ENCODE data around the gene TDRD6.
"Not testable (repeated sequence)": the region's sequence is repeated elsewhere in the genome, so short reads cannot be mapped to it uniquely, and the experiment has no call there.

TDRD6 gene

DNA sequence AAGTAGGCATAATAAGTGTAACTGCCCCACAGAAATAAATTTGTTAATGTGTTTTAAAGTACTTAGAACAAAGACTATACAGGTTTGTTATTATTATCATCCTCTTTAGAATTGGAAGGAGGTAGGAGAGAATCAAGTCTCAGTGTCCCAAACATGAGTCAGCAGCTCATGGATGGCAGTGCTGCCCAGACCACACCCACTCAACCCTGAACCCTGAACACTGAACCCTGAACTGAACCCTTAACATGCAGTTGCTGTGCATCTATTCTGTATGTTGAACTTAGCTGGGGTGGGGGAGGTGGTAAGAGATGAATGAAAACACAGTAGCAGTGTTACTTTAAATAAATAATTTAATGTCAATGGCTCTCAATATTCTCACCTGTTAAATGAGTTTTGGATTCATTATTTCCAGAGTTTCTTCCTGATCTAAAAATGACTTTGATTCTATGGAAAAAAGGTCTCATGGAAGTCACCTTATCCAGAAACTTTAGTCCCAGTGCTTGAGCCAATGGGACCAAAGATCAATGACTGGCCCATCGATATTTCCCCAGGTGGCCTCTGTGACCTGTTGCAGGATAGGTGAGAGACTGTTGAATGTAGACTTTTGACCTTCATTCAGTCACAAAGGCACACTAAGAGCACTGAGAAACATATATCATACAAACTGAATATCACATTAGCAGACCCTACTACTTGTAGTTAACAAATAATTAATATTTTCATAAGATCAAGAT is 55.9 kb downstream of the TDRD6 start:
- no peak for DNase-seq (ENCODE audit: low read depth in 2 of 2)

DNA sequence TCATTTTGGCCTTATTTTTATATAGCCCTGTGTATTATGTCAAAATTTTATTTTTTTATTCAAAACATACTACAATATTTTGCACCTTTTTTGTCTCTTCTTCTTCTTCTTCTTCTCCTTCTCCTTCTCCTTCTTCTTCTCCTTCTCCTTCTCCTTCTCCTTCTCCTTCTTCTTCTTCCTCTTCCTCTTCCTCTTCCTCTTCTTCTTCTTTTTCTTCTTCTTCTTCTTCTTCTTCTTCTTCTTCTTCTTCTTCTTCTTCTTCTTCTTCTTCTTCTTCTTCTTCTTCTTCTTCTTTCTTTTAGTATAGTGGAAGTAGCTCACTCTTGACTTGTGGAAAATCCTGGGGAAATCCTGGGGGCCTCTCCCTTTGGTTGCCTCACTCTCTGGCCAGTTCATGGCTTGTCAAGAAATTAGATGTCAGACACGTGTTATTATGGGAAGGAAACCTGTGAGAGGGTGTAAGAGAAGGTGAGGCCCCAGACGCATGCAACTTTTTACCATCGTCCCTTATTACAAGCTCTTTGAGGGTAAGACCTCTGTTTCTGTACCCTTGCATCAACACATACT is 56.6 kb downstream of the TDRD6 start:
- not testable (repeated sequence) for DNase-seq (ENCODE audit: low read depth in 2 of 2)

DNA sequence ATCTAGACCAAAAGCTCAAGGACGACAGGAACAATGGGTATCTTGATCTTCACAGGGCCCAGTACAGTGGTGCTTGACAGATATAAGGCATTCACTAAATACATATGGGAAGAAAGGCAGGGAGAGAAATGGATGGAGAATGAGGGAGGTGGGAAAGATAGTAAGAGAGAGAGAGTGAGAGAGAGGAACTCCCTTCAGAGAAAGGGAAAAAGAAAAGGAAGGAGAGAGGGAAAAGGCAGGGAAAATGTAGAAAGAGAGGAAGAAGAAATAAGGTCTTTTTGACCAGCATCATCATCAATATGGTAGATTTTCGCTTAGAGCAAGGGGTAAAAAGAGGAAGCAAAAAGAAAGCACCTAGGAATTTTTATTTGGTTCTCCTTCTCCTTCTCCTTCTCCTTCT is 58.3 kb downstream of the TDRD6 start:
- no peak for DNase-seq (ENCODE audit: low read depth in 2 of 2)

DNA sequence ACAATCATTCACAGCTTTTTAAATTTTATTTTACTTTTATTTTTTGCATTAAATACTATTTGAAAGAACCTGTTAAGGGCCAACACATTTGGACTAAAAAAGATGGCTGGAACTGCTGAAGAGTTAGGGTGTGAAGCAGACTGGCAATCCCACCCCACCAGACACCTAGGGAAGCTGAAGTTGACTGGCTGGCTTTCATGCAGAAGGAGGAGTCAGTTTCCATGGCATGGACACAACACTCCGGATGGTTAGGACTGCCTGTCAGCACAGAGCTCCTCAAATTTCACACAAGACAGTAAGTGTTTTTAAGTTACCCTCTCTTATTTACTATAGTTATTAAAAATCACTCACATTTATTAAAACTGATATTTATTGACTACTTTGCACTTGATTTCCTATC is 59.0 kb downstream of the TDRD6 start, which contains the start of gene ANKRD66:
Gene ANKRD66 (plus strand): TSS at position 238 of the 400 bp plus-strand sequence. CDS start 5,016 bp downstream, outside the sequence.
- no peak for DNase-seq (ENCODE audit: low read depth in 2 of 2)

DNA sequence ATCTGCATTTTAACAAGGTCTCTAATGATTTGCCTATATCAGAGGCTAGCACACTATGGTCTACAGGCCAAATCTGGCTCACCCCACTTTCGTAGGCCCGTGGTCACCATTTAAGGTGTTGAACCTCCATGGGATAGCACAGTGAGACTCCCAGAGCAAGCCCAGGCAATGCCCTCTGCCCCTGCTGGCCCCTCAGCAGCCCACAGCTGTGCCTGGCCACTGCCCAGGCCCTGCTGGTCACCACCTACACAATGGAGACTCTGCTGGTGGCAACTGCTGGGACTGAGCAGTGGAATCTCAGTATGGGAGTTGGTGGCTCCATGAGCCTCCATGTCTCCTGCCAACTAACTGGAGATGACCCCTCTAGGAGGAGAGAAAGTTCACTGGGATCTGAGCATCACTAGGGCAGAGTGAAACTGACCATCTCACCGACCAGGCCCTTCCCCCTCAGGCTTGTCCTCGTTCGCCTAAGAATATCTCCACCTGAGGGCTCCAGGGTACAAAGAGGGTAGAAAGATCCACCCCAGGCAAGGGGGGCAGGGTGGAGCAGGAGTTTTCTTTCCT is 61.3 kb downstream of the TDRD6 start:
- no peak for DNase-seq (ENCODE audit: low read depth in 2 of 2)

DNA sequence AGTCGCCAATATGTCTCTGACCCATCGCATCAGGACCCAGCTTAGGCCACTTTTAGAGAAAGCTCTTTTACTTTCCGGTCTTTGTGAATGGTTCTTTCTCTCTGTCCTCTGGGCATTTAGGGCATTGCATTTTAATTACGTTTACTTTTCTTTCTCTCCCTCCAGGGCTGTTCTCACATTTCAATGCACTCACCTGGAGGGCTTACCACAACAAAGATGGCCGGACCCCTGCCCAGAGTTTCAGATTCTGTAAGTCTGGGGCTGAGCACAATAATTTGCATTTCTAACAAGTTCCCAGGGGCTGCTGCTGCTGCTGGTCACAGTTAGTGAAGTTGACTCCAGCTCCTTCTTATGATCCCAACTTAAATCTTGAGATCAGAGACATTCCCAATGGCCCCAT is 62.0 kb downstream of the TDRD6 start:
- no peak for DNase-seq (ENCODE audit: low read depth in 2 of 2)

DNA sequence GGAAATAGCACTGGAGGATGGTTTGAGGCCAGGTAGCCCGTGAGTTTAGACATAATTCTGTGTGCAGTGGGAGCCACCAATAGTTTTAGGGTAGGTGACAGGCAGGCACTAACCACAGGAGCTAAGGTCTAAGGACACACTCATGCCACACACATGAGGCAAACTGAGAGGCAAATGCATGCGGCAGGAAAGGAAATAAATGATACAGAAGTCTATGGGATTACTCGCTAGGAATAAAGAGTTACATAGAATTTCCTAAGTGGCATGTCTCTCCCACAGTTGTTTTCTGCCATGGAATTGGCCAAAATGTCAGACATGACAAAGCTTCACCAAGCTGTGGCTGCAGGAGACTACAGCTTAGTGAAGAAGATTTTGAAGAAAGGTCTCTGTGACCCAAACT is 64.0 kb downstream of the TDRD6 start:
- DNase-seq (ENCODE audit: low read depth in 2 of 2) = no peak
